Ammon's horn (tissue), 1 donor: ENCODE results near the gene ANKRD65.
"Not testable (repeated sequence)": the region's sequence is repeated elsewhere in the genome, so short reads cannot be mapped to it uniquely, and the experiment has no call there.

ENCODE experiments used
- DNase-seq: peaks from one replicate; pipeline ENCODE4 v3.0.0-alpha.2; 2016; ENCODE audit warnings: low spot score

The ANKRD65 gene

GRCh38 chr1:1421147-1421906 lies at the start of gene ANKRD65:
ANKRD65 (minus strand) TSS chr1:1421276; CDS start chr1:1421005, 271 bp downstream.
- peak; percentile 72 for DNase-seq

GRCh38 chr1:1468196-1468985 lies 47.3 kb upstream of the ANKRD65 start:
- not testable (repeated sequence) for DNase-seq

GRCh38 chr1:1463312-1463711 lies 42.2 kb upstream of the ANKRD65 start:
- DNase-seq, result no peak

- DNase-seq, result no peak
Measured at GRCh38 chr1:1462318-1462966, 41.4 kb upstream of the ANKRD65 start.

GRCh38 chr1:1461721-1462317 lies 40.7 kb upstream of the ANKRD65 start:
- no peak for DNase-seq

- no peak for DNase-seq
Measured at GRCh38 chr1:1460540-1461130, 39.6 kb upstream of the ANKRD65 start.

- DNase-seq, result not testable (repeated sequence)
Measured at GRCh38 chr1:1459711-1460110, 38.6 kb upstream of the ANKRD65 start.

GRCh38 chr1:1459156-1459555 lies 38.1 kb upstream of the ANKRD65 start:
- DNase-seq, result not testable (repeated sequence)

GRCh38 chr1:1456683-1457255 lies 35.7 kb upstream of the ANKRD65 start:
- not testable (repeated sequence) for DNase-seq

GRCh38 chr1:1455934-1456333 lies 34.9 kb upstream of the ANKRD65 start:
- DNase-seq, result not testable (repeated sequence)

- no peak for DNase-seq
Measured at GRCh38 chr1:1455366-1455884, 34.3 kb upstream of the ANKRD65 start.

- DNase-seq, result not testable (repeated sequence)
Measured at GRCh38 chr1:1454286-1455056, 33.4 kb upstream of the ANKRD65 start.

- DNase-seq, result no peak
Measured at GRCh38 chr1:1452882-1453281, 31.8 kb upstream of the ANKRD65 start.

- not testable (repeated sequence) for DNase-seq
Measured at GRCh38 chr1:1452365-1452739, 31.3 kb upstream of the ANKRD65 start.

- DNase-seq, result no peak
Measured at GRCh38 chr1:1451696-1452364, 30.8 kb upstream of the ANKRD65 start.

- not testable (repeated sequence) for DNase-seq
Measured at GRCh38 chr1:1450616-1451015, 29.5 kb upstream of the ANKRD65 start.

- DNase-seq, result no peak
Measured at GRCh38 chr1:1449099-1449739, 28.1 kb upstream of the ANKRD65 start, which contains the start of gene ATAD3C. ATAD3C (plus strand) TSS chr1:1449689; CDS start chr1:1450684, 995 bp downstream.

- DNase-seq, result not testable (repeated sequence)
Measured at GRCh38 chr1:1446631-1447030, 25.6 kb upstream of the ANKRD65 start.

GRCh38 chr1:1442069-1442770 lies 21.1 kb upstream of the ANKRD65 start:
- DNase-seq, result no peak
